OCI-LY1 (cell line): ENCODE results near the gene DDIT4.

Experiments used
- H2AFZ ChIP-seq: fragments of 200-600 bp; sonication (generic), shearing (Covaris generic); 2 replicates; pipeline ENCODE4 v1.6.0; 2014; ENCODE audit warnings: antibody characterized with exemption, mild to moderate bottlenecking, low read length
- H3F3A ChIP-seq: fragments of 200-600 bp; sonication (generic), shearing (Covaris generic); 2 replicates; pipeline ENCODE4 v1.6.0; 2014; ENCODE audit warnings: mild to moderate bottlenecking, antibody characterized with exemption, low read length, moderate library complexity; ENCODE audit not compliant: insufficient read depth
- H3K27ac ChIP-seq: fragments of 200-600 bp; sonication (generic); 2 replicates; pipeline ENCODE4 v1.5.1; 2014; ENCODE audit warnings: low read length, mixed run types, mild to moderate bottlenecking, low read depth; ENCODE audit not compliant: poor library complexity, severe bottlenecking
- H3K27me3 ChIP-seq: fragments of 200-600 bp; sonication (generic); 2 replicates; pipeline ENCODE4 v1.6.0; 2014; ENCODE audit warnings: antibody characterized with exemption, mild to moderate bottlenecking, low read length, moderate library complexity; ENCODE audit not compliant: insufficient read depth
- H3K36me3 ChIP-seq: fragments of 200-600 bp; sonication (generic); 2 replicates; pipeline ENCODE4 v1.6.1; 2014; ENCODE audit warnings: mild to moderate bottlenecking, antibody characterized with exemption, low read length, moderate library complexity, mixed read lengths; ENCODE audit not compliant: insufficient read depth
- H3K4me1 ChIP-seq: fragments of 200-600 bp; sonication (generic); 2 replicates; pipeline ENCODE4 v1.5.1; 2014; ENCODE audit warnings: mild to moderate bottlenecking, low read length, moderate library complexity; ENCODE audit not compliant: insufficient read depth, severe bottlenecking
- H3K4me2 ChIP-seq: fragments of 200-600 bp; sonication (generic), shearing (Covaris generic); 2 replicates; pipeline ENCODE4 v1.6.1; 2014; ENCODE audit warnings: low read length
- H3K4me3 ChIP-seq: fragments of 200-600 bp; sonication (generic); 2 replicates; pipeline ENCODE4 v1.5.1; 2014; ENCODE audit warnings: low read length, low read depth, mild to moderate bottlenecking, mixed read lengths; ENCODE audit not compliant: poor library complexity, severe bottlenecking
- H3K79me2 ChIP-seq: fragments of 200-600 bp; shearing (Covaris generic); 2 replicates; pipeline ENCODE4 v1.6.1; 2016; ENCODE audit warnings: mixed run types, low read length, mixed read lengths; ENCODE audit not compliant: insufficient read depth
- H3K9ac ChIP-seq: fragments of 200-600 bp; sonication (generic), shearing (Covaris generic); 2 replicates; pipeline ENCODE4 v1.6.1; 2014; ENCODE audit warnings: mild to moderate bottlenecking, low read length, mixed read lengths
- H3K9me2 ChIP-seq: fragments of 200-600 bp; sonication (generic), shearing (Covaris generic); 2 replicates; pipeline ENCODE4 v1.6.1; 2014; ENCODE audit warnings: low read depth, mild to moderate bottlenecking, low read length, mixed read lengths
- H3K9me3 ChIP-seq: fragments of 200-600 bp; shearing (Covaris generic); 2 replicates; pipeline ENCODE4 v1.6.1; 2014; ENCODE audit warnings: low read length, mixed read lengths
- H4K20me1 ChIP-seq: fragments of 200-600 bp; sonication (generic), shearing (Covaris generic); 2 replicates; pipeline ENCODE4 v1.6.0; 2016; ENCODE audit warnings: mild to moderate bottlenecking, low read length; ENCODE audit not compliant: insufficient read depth
- CTCF ChIP-seq: fragments of 200-600 bp; sonication (generic), shearing (Covaris generic); IDR thresholded peaks from 2 replicates; pipeline ENCODE4 v1.5.1; 2017; ENCODE audit warnings: mild to moderate bottlenecking, antibody characterized with exemption, low read length, moderate library complexity, mixed read lengths
- EZH2 ChIP-seq: fragments of 200-600 bp; sonication (generic), shearing (Covaris generic); IDR thresholded peaks from 2 replicates; pipeline ENCODE4 v1.8.0; 2017; ENCODE audit warnings: borderline replicate concordance, mixed run types, mild to moderate bottlenecking, antibody characterized with exemption, low read length, moderate library complexity, mixed read lengths

Gene DDIT4

GRCh38 chr10:72323108-72323749 lies 49.5 kb downstream of the DDIT4 start:
- H4K20me1 ChIP-seq: no peaks in the 10 kb centered on the region
- no peaks in the 10 kb centered on the region for H3K9me2 ChIP-seq
- H3K27ac ChIP-seq: peak overlapping the region; percentile 100
- H3K9me3 ChIP-seq: no peaks in the 10 kb centered on the region
- H3K36me3 ChIP-seq: no peaks in the 10 kb centered on the region
- H3K4me2 ChIP-seq: peak overlapping the region; percentile 26; the same call in 1 of the 2 replicates
- peak overlapping the region; percentile 72; the same call in 1 of the 2 replicates for H3K9ac ChIP-seq
- peaks cover 9% of the 10 kb centered on the region for H3F3A ChIP-seq
- H3K4me1 ChIP-seq: peaks cover 62% of the 10 kb centered on the region
- no peak for TF ChIP-seq CTCF
- TF ChIP-seq EZH2: no peak
- no peaks in the 10 kb centered on the region for H3K27me3 ChIP-seq
- no peak overlapping the region for H2AFZ ChIP-seq
- peak overlapping the region; percentile 7 for H3K4me3 ChIP-seq
- no peaks in the 10 kb centered on the region for H3K79me2 ChIP-seq

- Histone ChIP-seq H3K4me1 (peaks cover 62% of the 10 kb centered on the region), H3K9ac (peak overlapping the region; percentile 72; the same call in 1 of the 2 replicates)
These were observed 50.1 kb downstream of the DDIT4 start for GRCh38 chr10:72323771-72324191.

More at GRCh38 chr10:72323771-72324191, 50.1 kb downstream of the DDIT4 start:
- Histone ChIP-seq H3K79me2 (no peaks in the 10 kb centered on the region), H3K9me3 (no peaks in the 10 kb centered on the region), H4K20me1 (no peaks in the 10 kb centered on the region), H3K36me3 (no peaks in the 10 kb centered on the region), H3F3A (peaks cover 9% of the 10 kb centered on the region), H3K9me2 (no peaks in the 10 kb centered on the region), H2AFZ (no peak overlapping the region), H3K27ac (peak overlapping the region; percentile 100), H3K27me3 (no peaks in the 10 kb centered on the region), H3K4me3 (peak overlapping the region; percentile 7), H3K4me2 (peak overlapping the region; percentile 26; the same call in 1 of the 2 replicates)
- TF ChIP-seq EZH2 (no peak), CTCF (no peak)
